K562 (cell line): ENCODE measurements around the gene TGFBR1.

Experiments used
- BDP1 ChIP-seq: IDR thresholded peaks from 3 replicates; pipeline ENCODE4 v1.6.1; 2011; ENCODE audit not compliant: insufficient read length, insufficient read depth
- CCAR2 ChIP-seq: fragments of 200-400 bp; formaldehyde crosslinking; IDR thresholded peaks from 2 replicates; pipeline ENCODE4 v1.6.1; 2017; ENCODE audit warnings: mild to moderate bottlenecking, low read depth, low read length
- DIDO1 ChIP-seq: fragments of 450-650 bp; IDR thresholded peaks from 2 replicates; pipeline ENCODE4 v1.6.1; 2016; ENCODE audit warnings: low read depth, missing biosample characterization, missing genetic modification characterization
- ESRRA ChIP-seq: fragments of 450-650 bp; IDR thresholded peaks from 2 replicates; pipeline ENCODE4 v1.6.1; 2014; ENCODE audit warnings: low read depth, mild to moderate bottlenecking, moderate library complexity, borderline replicate concordance
- MAX ChIP-seq: sonication (generic); formaldehyde crosslinking; IDR thresholded peaks from 2 replicates; pipeline ENCODE4 v1.9.0; 2022; ENCODE audit warnings: mild to moderate bottlenecking, missing genetic modification reagents
- POLR2A ChIP-seq: fragments of 450-650 bp; conservative IDR thresholded peaks from 2 replicates; pipeline ENCODE4 v1.6.1; 2016
- RFX5 ChIP-seq: IDR thresholded peaks from 2 replicates; pipeline ENCODE4 v1.6.1; 2011; ENCODE audit warnings: low read depth, mild to moderate bottlenecking, improper control_type of control experiment, low read length
- RNF2 ChIP-seq: sonication (generic); IDR thresholded peaks from 2 replicates; pipeline ENCODE4 v1.6.1; 2016
- THRA ChIP-seq: fragments of 450-650 bp; IDR thresholded peaks from 2 replicates; pipeline ENCODE4 v1.6.1; 2017; ENCODE audit warnings: mild to moderate bottlenecking, moderate library complexity
- YY1 ChIP-seq, 3 experiments: IDR thresholded peaks; 2 replicates each; pipeline ENCODE4 v1.6.1; 2011; ENCODE audit warnings: low read length in 2 of 3, mild to moderate bottlenecking in 2 of 3, moderate library complexity in 2 of 3, borderline replicate concordance in 1 of 3, control low read depth in 1 of 3, low read depth in 1 of 3; ENCODE audit not compliant: insufficient read depth in 3 of 3, insufficient replicate concordance in 2 of 3, control insufficient read depth in 1 of 3, insufficient read length in 1 of 3; ENCODE audit errors: extremely low read depth in 1 of 3
- ZNF146 ChIP-seq: IDR thresholded peaks from one replicate; pipeline ENCODE4 v1.6.1; 2018; ENCODE audit warnings: missing compliant biosample characterization; ENCODE audit not compliant: unreplicated experiment
- ZNF263 ChIP-seq: sonication (generic); formaldehyde crosslinking; IDR thresholded peaks from 2 replicates; pipeline ENCODE4 v1.8.0; 2022; ENCODE audit warnings: mild to moderate bottlenecking, missing genetic modification reagents, borderline replicate concordance
- ZNF407 ChIP-seq: fragments of 450-650 bp; IDR thresholded peaks from 2 replicates; pipeline ENCODE4 v1.6.1; 2016; ENCODE audit warnings: low read depth
- TF ChIP-seq, protein P1 (sequence below), 3 experiments: IDR thresholded peaks in 2 of 3; conservative IDR thresholded peaks in 1 of 3; 2 replicates each; pipeline ENCODE4 v1.5.1; 2011 to 2012; ENCODE audit warnings: low read length in 3 of 3, mild to moderate bottlenecking in 3 of 3, control low read depth in 2 of 3, improper control_type of control experiment in 1 of 3, inconsistent platforms in 1 of 3, low read depth in 1 of 3, mixed read lengths in 1 of 3, moderate library complexity in 1 of 3; ENCODE audit not compliant: insufficient read depth in 2 of 3

- TF ChIP-seq YY1 (IDR thresholded peaks at IDR 0.05; ENCODE audit: borderline replicate concordance in 1 of 3, control insufficient read depth in 1 of 3, extremely low read depth in 1 of 3, insufficient read depth in 3 of 3, insufficient read length in 1 of 3, insufficient replicate concordance in 2 of 3, low read depth in 1 of 3, low read length in 2 of 3) (no peak), ESRRA (no peak), POLR2A (no peak), ZNF407 (no peak), RFX5 (no peak), ZNF263 (CRISPR knock-in tag) (no peak), ZNF146 (CRISPR knock-in tag) (no peak), THRA (no peak), MAX (no peak), DIDO1 (no peak), BDP1 (no peak), CCAR2 (no peak), RNF2 (no peak)
- TF ChIP-seq, protein P1, sequence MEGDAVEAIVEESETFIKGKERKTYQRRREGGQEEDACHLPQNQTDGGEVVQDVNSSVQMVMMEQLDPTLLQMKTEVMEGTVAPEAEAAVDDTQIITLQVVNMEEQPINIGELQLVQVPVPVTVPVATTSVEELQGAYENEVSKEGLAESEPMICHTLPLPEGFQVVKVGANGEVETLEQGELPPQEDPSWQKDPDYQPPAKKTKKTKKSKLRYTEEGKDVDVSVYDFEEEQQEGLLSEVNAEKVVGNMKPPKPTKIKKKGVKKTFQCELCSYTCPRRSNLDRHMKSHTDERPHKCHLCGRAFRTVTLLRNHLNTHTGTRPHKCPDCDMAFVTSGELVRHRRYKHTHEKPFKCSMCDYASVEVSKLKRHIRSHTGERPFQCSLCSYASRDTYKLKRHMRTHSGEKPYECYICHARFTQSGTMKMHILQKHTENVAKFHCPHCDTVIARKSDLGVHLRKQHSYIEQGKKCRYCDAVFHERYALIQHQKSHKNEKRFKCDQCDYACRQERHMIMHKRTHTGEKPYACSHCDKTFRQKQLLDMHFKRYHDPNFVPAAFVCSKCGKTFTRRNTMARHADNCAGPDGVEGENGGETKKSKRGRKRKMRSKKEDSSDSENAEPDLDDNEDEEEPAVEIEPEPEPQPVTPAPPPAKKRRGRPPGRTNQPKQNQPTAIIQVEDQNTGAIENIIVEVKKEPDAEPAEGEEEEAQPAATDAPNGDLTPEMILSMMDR (IDR thresholded peaks at IDR 0.05 in 2 of 3, conservative IDR thresholded peaks at IDR 0.05 in 1 of 3; ENCODE audit: insufficient read depth in 2 of 3, low read depth in 1 of 3, low read length in 3 of 3), result no peak
Measured at GRCh38 chr9:99076030-99076429, 28.9 kb upstream of the TGFBR1 start.
